Hematopoietic multipotent progenitor cell treated with erythropoietin and hydrocortisone succinate and interleukin-3 and kit ligand, for 17 days (in vitro differentiated cells): ENCODE measurements around the gene SHANK2.

ENCODE experiments used
- DNase-seq: peaks from one replicate; pipeline ENCODE4 v3.0.0-alpha.2; 2015; ENCODE audit warnings: low spot score

SHANK2 gene

GRCh38 chr11:71202598-71202944 lies 49.8 kb downstream of the SHANK2 start:
- DNase-seq: no peak
